Measurements from ENCODE around the gene NPIPA5. TPM values are rescaled to one million over a fixed set of nuclear protein-coding genes. Genes with fewer than 3 reads are reported as not detected.
"Not testable (repeated sequence)": the region's sequence is repeated elsewhere in the genome, so short reads cannot be mapped to it uniquely, and the experiment has no call there.

Gene NPIPA5
- total RNA-seq, 1 experiment from 2014 or later, result 4.7 TPM

- peaks cover 3% of the 10 kb centered on the region; the same call in 1 of the 2 replicates for H3K4me1 ChIP-seq (ENCODE audit: insufficient read depth, low read length)
- H4K20me1 ChIP-seq (ENCODE audit: low read length), result no peaks in the 10 kb centered on the region
- TF ChIP-seq EZH2phosphoT487 (IDR thresholded peaks at IDR 0.05; ENCODE audit: borderline replicate concordance, low read length) (no peak), EZH2 (IDR thresholded peaks at IDR 0.05; ENCODE audit: low read length, unreplicated experiment) (no peak), CTCF (conservative IDR thresholded peaks at IDR 0.05; ENCODE audit: low read depth, low read length) (no peak)
- no peaks in the 10 kb centered on the region for H3F3A ChIP-seq (ENCODE audit: low read length, unreplicated experiment)
- no peaks in the 10 kb centered on the region for H3K9me3 ChIP-seq (ENCODE audit: low read length)
- CTCF ChIA-PET, result no interaction called here
- ATAC-seq, result no peak
- H3K9me2 ChIP-seq (replicated peaks; ENCODE audit: low read length), result no peaks in the 10 kb centered on the region
- intact Hi-C loops (cut with micrococcal nuclease), result loop anchor here (5.0 kb wide), 1 partner anchor 41 kb away; no protein-coding TSS in a partner anchor
- no TSS peak for BruUV-seq (replicated peaks)
- DNase-seq, result no peak
- H3K4me2 ChIP-seq (ENCODE audit: low read length), result no peak overlapping the region
- POLR2A ChIA-PET (ENCODE audit: unreplicated experiment), result no interaction called here
- no peaks in the 10 kb centered on the region for H3K36me3 ChIP-seq (ENCODE audit: low read depth, low read length)
- H3K9ac ChIP-seq (ENCODE audit: low read length), result no peak overlapping the region
- H3K4me3 ChIP-seq (ENCODE audit: low read length), result no peak overlapping the region
- H3K27me3 ChIP-seq (ENCODE audit: low read length), result no peaks in the 10 kb centered on the region
- no peak overlapping the region for H3K27ac ChIP-seq (ENCODE audit: low read length)
- H2AFZ ChIP-seq (ENCODE audit: low read length), result no peak overlapping the region
- no peaks in the 10 kb centered on the region for H3K79me2 ChIP-seq (ENCODE audit: low read length)
Measured at GRCh38 chr16:15425861-15426260, 47.8 kb upstream of the NPIPA5 start.

- no peaks in the 10 kb centered on the region for H4K20me1 ChIP-seq (ENCODE audit: low read length)
- intact Hi-C loops (cut with micrococcal nuclease), result no loop called here
- H3K79me2 ChIP-seq (ENCODE audit: low read length), result no peaks in the 10 kb centered on the region
- H3K36me3 ChIP-seq (ENCODE audit: low read depth, low read length), result no peaks in the 10 kb centered on the region
- H3K27ac ChIP-seq (ENCODE audit: low read length), result no peak overlapping the region
- no peak for TF ChIP-seq CTCF (conservative IDR thresholded peaks at IDR 0.05; ENCODE audit: low read depth, low read length)
- TF ChIP-seq EZH2 (IDR thresholded peaks at IDR 0.05; ENCODE audit: low read length, unreplicated experiment), result no peak
- TF ChIP-seq EZH2phosphoT487 (IDR thresholded peaks at IDR 0.05; ENCODE audit: borderline replicate concordance, low read length), result no peak
- ATAC-seq (no peak), DNase-seq (no peak)
- H3F3A ChIP-seq (ENCODE audit: low read length, unreplicated experiment), result no peaks in the 10 kb centered on the region
- H3K4me2 ChIP-seq (ENCODE audit: low read length), result no peak overlapping the region
- no peak overlapping the region for H3K9ac ChIP-seq (ENCODE audit: low read length)
- no peaks in the 10 kb centered on the region for H3K9me3 ChIP-seq (ENCODE audit: low read length)
- H2AFZ ChIP-seq (ENCODE audit: low read length), result no peak overlapping the region
- BruUV-seq (replicated peaks), result no TSS peak
- no peaks in the 10 kb centered on the region for H3K27me3 ChIP-seq (ENCODE audit: low read length)
- no peaks in the 10 kb centered on the region for H3K4me1 ChIP-seq (ENCODE audit: insufficient read depth, low read length)
- POLR2A ChIA-PET (ENCODE audit: unreplicated experiment), result no interaction called here
- no peaks in the 10 kb centered on the region for H3K9me2 ChIP-seq (replicated peaks; ENCODE audit: low read length)
- CTCF ChIA-PET, result no interaction called here
- no peak overlapping the region for H3K4me3 ChIP-seq (ENCODE audit: low read length)
Measured at GRCh38 chr16:15422222-15422621, 44.1 kb upstream of the NPIPA5 start.

- H3K79me2 ChIP-seq (ENCODE audit: low read length); BruUV-seq (replicated peaks); H3K27me3 ChIP-seq (ENCODE audit: low read length); H4K20me1 ChIP-seq (ENCODE audit: low read length); H3K9me2 ChIP-seq (replicated peaks; ENCODE audit: low read length); H3K4me3 ChIP-seq (ENCODE audit: low read length); CTCF ChIA-PET; H3K27ac ChIP-seq (ENCODE audit: low read length); ATAC-seq; H3K4me1 ChIP-seq (ENCODE audit: insufficient read depth, low read length); H3K4me2 ChIP-seq (ENCODE audit: low read length); H2AFZ ChIP-seq (ENCODE audit: low read length); H3K9me3 ChIP-seq (ENCODE audit: low read length); H3K9ac ChIP-seq (ENCODE audit: low read length); POLR2A ChIA-PET (ENCODE audit: unreplicated experiment); DNase-seq; H3F3A ChIP-seq (ENCODE audit: low read length, unreplicated experiment); H3K36me3 ChIP-seq (ENCODE audit: low read depth, low read length); intact Hi-C loops (cut with micrococcal nuclease): not testable (repeated sequence)
Measured at GRCh38 chr16:15421696-15422095, 43.6 kb upstream of the NPIPA5 start.

Measured in PC-3 (cell line).